HG03378 (cell line): ENCODE results near the gene GOLGA8B.
"Not testable (repeated sequence)": the region's sequence is repeated elsewhere in the genome, so short reads cannot be mapped to it uniquely, and the experiment has no call there.

Experiments
- ATAC-seq: cut with Tn5 transposase; IDR thresholded peaks from one replicate; pipeline ENCODE4 v1.9.1; 2021; ENCODE audit warnings: mild to moderate bottlenecking, moderate library complexity; ENCODE audit not compliant: unreplicated experiment

The GOLGA8B gene

DNA sequence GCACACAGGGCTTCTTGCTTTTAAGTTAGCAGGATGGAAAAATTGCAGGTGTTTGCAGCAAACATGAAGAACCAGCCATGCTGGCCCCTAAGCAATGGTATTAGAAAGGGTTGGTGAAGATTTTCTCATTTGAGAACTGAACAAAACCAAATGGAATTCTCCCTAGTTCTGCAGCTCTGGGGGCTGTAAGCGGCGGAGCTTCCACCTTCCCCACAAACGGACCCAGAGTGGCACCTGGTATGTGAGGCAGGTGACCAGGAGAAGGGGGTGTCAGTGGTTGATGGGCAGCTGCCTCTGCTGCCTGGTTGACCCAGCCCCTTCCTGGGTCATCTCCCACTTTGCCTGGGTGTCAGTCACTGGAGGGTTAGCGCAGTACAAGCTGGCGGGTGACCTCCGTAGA lies 22.6 kb downstream of the GOLGA8B start:
- ATAC-seq: not testable (repeated sequence)

DNA sequence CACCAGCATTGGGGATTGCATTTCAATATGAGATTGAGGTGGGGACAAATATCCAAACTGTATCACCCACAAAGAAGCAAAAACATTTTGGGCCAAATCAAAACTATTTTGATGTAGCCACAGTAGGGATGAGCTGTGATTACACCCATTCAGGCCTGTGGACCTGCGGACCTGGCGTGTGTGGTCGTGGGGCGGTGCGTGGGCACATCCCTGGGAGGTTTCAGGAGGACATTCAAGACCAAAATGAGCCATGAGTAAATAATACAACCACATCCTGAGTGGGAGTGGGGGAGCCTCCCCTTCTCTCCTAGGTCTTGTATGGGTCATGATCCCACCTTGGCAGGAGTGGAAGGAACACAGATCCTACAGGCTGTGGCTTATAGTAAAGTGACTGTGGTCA lies 23.7 kb downstream of the GOLGA8B start:
- ATAC-seq: not testable (repeated sequence)

DNA sequence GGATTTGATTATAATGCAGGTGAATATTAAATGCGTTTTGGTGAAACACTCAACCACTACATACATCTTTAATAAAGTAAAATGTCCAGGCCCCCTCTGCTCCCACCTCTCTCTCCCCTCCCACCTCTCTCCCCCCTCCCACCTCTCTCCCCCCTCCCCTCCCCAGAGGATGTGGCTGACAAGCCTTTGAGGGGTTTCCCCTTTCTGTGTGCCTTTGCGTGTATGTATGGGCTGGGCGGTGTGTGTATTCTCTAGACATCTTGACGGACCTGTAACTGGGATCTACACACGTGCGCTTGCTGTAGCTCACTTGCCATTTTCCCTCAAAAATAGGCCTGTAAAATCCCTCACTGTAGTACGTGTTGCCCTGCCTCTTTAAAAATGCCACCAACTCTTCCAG lies 28.3 kb downstream of the GOLGA8B start:
- ATAC-seq: not testable (repeated sequence)

DNA sequence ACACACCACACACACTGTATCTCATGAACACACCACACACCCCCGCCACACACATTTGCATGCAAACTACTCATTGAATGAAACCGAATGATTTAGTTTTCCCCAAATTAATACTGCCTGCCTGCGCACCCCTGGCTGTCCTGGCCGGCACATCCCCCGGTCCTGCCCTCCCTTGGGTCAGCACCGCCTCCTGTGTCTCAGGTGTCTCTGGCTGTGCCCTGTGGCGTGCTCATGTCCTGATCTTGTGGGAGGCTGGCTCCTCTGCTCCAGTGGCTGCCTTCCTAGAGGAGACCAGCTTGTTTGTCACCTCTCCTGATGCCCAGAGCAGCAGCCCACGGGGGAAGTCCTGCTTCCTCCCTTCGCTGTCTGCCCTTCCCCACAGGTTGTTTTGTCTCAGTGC lies 28.7 kb downstream of the GOLGA8B start:
- ATAC-seq: not testable (repeated sequence)

DNA sequence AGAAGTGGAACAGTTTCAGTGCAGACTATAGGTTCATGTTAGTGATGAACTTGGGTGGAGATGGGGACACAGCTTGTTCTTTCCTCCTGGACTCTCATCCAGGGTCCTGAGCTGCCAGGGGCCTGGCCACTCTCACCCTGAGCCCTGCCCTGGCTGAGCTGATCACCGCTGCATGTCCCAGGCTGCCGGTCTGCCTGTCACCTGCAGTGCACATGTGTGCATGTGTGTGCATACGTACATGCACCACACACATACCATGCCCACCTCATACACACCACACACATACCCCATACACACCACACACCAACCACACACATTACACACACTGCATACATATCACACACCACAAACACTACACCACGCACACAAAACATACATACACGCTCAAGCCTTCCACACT lies 29.3 kb downstream of the GOLGA8B start:
- ATAC-seq: not testable (repeated sequence)

DNA sequence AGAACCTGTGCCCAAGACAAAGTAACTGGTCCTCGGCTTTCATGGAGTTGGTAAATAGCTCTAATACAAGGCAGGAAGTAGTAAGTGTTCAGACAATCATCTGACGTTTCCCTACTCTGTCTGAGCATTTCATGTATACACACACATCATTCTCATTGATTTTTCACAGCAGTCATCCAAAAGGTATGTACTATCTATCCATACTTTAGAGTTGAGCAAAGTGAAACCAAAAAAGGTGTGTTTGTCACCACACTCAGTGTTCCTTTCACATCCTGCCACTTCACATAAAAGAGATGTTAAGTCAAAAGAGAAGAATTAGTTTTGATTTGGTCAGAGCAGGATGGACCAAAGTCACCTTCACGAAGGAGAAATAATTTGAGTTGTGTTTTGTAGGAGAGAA lies 33.3 kb downstream of the GOLGA8B start:
- ATAC-seq: not testable (repeated sequence)

DNA sequence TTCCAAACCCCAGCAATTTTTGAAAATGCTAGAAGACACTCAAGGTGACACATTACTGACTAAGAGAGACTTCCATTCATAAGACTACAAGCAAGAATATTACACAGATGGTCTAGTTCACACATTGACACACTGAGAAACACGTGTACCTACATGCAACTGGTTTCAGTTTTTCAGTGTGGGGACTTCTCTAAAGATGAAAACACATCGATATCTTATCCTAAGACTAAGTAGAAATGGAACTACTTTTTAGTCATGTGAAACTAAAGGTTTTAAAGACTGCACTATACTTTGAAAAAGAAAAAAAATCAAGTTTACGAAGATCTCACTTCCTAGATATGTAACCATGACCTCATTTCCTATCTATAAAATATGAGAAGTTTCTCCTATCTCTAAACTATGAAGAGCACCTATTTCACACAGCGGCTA lies 34.1 kb downstream of the GOLGA8B start:
- not testable (repeated sequence) for ATAC-seq

DNA sequence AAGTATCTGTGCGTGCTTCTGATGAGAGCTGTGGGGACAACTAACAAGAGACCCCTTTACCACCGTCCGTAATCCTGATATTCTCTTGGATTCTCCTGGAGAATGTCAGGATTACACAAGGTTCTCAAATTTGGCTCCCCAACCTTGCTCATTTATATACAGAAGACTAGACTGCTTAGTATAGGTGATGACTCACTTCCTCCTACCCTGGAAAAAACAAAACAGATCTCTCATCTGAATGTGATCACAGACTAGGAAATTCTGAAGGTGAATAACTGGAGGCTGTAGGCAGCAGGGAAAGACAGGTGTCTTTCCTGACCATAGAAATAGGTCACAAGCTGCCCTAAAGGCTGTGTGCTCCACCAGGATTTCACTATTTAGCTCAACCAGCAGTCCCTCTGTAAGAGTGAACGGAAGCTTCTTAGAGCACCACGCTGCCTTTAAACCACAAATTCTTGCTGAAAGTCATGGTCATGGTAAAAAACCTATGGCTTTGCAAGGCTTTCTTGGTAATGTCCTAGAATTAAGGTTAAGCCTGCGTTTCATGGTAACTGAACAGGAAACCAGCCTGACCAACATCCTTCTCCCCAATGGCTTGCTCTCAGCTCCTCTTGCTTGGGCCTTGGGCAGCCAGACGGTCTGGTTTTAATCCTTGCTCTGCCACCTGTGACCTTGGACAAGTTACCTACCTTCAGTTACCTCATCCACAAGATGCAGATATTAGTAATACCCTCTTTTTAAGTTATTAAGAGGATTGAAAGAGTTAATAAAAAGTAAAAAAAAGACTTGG lies 39.4 kb downstream of the GOLGA8B start:
- ATAC-seq: not testable (repeated sequence)

DNA sequence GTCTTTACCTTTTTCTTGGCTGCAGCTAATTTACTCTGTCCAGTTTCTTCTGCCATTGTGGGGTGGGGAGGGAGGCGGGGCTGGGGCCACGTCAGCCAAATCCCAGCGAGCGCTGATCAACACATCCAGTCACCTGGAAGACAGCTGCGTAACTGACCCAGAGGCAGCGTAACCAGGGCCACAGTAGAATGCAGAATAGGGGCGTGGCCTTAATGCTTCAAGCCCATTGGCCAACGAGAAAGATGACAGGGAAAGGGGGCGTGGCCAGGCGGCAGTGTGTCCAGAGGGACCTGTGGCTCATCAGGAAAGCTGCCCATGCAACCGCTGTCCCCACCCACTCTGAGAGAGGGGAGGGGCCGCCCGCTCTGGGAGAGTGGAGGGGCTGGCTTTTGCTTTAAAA lies 47.6 kb downstream of the GOLGA8B start:
- not testable (repeated sequence) for ATAC-seq
